A549 (cell line): ENCODE results near the gene TCF3. TPM values are rescaled to one million over a fixed set of nuclear protein-coding genes. Genes with fewer than 3 reads are reported as not detected.

Experiments used
- ATAC-seq, 2 experiments: fragments of 200-7000 bp in 1 of 2; fragments of >200 bp in 1 of 2; cut with Nextera tagmentation in 1 of 2; cut with Tn5 transposase in 1 of 2; 3 replicates each; pipeline versions ENCODE4 v1.8.0 to v1.9.1; 2018 to 2020; ENCODE audit warnings: mild to moderate bottlenecking in 1 of 2, moderate library complexity in 1 of 2
- CTCF ChIA-PET: fragments of 300-600 bp; sonication (Branson Sonifier 250); formaldehyde crosslinking; extraction: SDS; loops from one replicate; lab custom pipeline; 2021; ENCODE audit warnings: antibody characterized with exemption, inconsistent platforms; lab: Yijun Ruan, JAX
- POLR2A ChIA-PET: fragments of 350-600 bp; formaldehyde crosslinking; extraction: SDS; loops from one replicate; lab custom pipeline; 2021; ENCODE audit warnings: antibody characterized with exemption, inconsistent platforms; lab: Yijun Ruan, JAX
- DNase-seq, 2 experiments: peaks; one replicate each; pipeline versions ENCODE4 v3.0.0 to v3.0.0-alpha.2; 2011 to 2016; ENCODE audit warnings: low read depth in 1 of 2, low spot score in 1 of 2
- FAIRE-seq: peaks from 2 replicates; lab custom pipeline; 2011; peaks lifted over from hg19 to GRCh38; lab: Jason Lieb, UNC
- H3K27ac ChIP-seq, 2 experiments: fragments of >200 bp; sonication (Bioruptor Twin); formaldehyde crosslinking; 3 replicates each; pipeline ENCODE4 v1.5.1; 2016 to 2017
- H3K4me1 ChIP-seq: fragments of >200 bp; sonication (Bioruptor Twin); formaldehyde crosslinking; 3 replicates; pipeline ENCODE4 v1.6.1; 2016
- H3K4me2 ChIP-seq: fragments of >200 bp; sonication (Bioruptor Twin); formaldehyde crosslinking; 3 replicates; pipeline ENCODE4 v1.6.1; 2016
- H3K4me3 ChIP-seq: fragments of >200 bp; sonication (Bioruptor Twin); formaldehyde crosslinking; 3 replicates; pipeline ENCODE4 v1.5.1; 2016
- H3K9me3 ChIP-seq: fragments of >200 bp; sonication (Bioruptor Twin); formaldehyde crosslinking; 3 replicates; pipeline ENCODE4 v1.6.1; 2016
- ELK1 ChIP-seq: fragments of 150-350 bp; IDR thresholded peaks from 2 replicates; pipeline ENCODE4 v1.6.1; 2014; ENCODE audit warnings: low read depth, mild to moderate bottlenecking, low read length
- EP300 ChIP-seq, 2 experiments: fragments of >200 bp; sonication (Bioruptor Twin); formaldehyde crosslinking; IDR thresholded peaks; 2 replicates in 1 of 2; 3 replicates in 1 of 2; pipeline ENCODE4 v1.6.1; 2016 to 2017
- FOXS1 ChIP-seq: fragments of 250-450 bp; sonication (Bioruptor Pico); IDR thresholded peaks from 2 replicates; pipeline ENCODE4 v1.5.0; 2020; ENCODE audit warnings: mild to moderate bottlenecking, moderate library complexity
- NFE2L2 ChIP-seq: fragments of 150-350 bp; conservative IDR thresholded peaks from 2 replicates; pipeline ENCODE4 v1.6.1; 2014; ENCODE audit warnings: low read length
- NR3C1 ChIP-seq: fragments of >200 bp; sonication (Bioruptor Twin); formaldehyde crosslinking; IDR thresholded peaks from 3 replicates; pipeline ENCODE4 v1.6.1; 2017
- RCOR1 ChIP-seq: fragments of 150-350 bp; IDR thresholded peaks from 2 replicates; pipeline ENCODE4 v1.6.1; 2014; ENCODE audit warnings: antibody characterized with exemption, low read length, low read depth
- USF2 ChIP-seq: fragments of 450-650 bp; IDR thresholded peaks from 2 replicates; pipeline ENCODE4 v1.6.1; 2014; ENCODE audit warnings: antibody characterized with exemption
- ZSCAN20 ChIP-seq: fragments of 250-450 bp; sonication (Bioruptor Pico); IDR thresholded peaks from 2 replicates; pipeline ENCODE4 v1.8.0; 2022; ENCODE audit warnings: mild to moderate bottlenecking, moderate library complexity
- WGBS: methylation state at CpG from one replicate; pipeline ENCODE4 v1.1.6; 2017; ENCODE audit errors: missing lambda C conversion rate; 5-methylcytosine and 5-hydroxymethylcytosine counted together
- polyA plus RNA-seq, 4 experiments: library from polyadenylated mRNA; depleted of rRNA in 3 of 4; stranded (reverse); fragments of >200 nt; fragmentation: RNase III in 1 of 4; extraction: RNeasy Plus Mini Kit Qiagen cat#74134 plus additional on column Dnase treatment in 1 of 4; gene quantifications; 2 replicates in 3 of 4; 3 replicates in 1 of 4; pipeline ENCODE4 v1.2.3, GENCODE V29; 2011 to 2017
- small RNA-seq, 6 experiments: library from RNA; depleted of rRNA; stranded (forward); fragments of <200 nt; gene quantifications; one replicate each; pipeline ENCODE3, GENCODE V24; 2012
- TF ChIP-seq, protein P1 (sequence below): fragments of >200 bp; sonication (Bioruptor Twin); formaldehyde crosslinking; IDR thresholded peaks from 3 replicates; pipeline ENCODE4 v1.6.1; 2016

TCF3 gene
- polyA plus RNA-seq, 2 of the 4 experiments (the other 2 are of a cell fraction), result 25.6 to 52.6 TPM

GRCh38 chr19:1560286-1560882 lies 92.0 kb downstream of the TCF3 start:
- no peak overlapping the region for H3K27ac ChIP-seq
- WGBS, result 78% methylated on average over 20 of the region's 25 CpGs
- POLR2A ChIA-PET, result no interaction called here
- H3K9me3 ChIP-seq, result no peaks in the 10 kb centered on the region
- TF ChIP-seq FOXS1 (CRISPR knock-in tag) (no peak), NFE2L2 (no peak), ZSCAN20 (CRISPR knock-in tag) (no peak), RCOR1 (no peak), EP300 (IDR thresholded peaks at IDR 0.05) (no peak), USF2 (no peak), NR3C1 (no peak), ELK1 (no peak)
- TF ChIP-seq, protein P1, sequence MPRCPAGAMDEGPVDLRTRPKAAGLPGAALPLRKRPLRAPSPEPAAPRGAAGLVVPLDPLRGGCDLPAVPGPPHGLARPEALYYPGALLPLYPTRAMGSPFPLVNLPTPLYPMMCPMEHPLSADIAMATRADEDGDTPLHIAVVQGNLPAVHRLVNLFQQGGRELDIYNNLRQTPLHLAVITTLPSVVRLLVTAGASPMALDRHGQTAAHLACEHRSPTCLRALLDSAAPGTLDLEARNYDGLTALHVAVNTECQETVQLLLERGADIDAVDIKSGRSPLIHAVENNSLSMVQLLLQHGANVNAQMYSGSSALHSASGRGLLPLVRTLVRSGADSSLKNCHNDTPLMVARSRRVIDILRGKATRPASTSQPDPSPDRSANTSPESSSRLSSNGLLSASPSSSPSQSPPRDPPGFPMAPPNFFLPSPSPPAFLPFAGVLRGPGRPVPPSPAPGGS, result no peak
- ATAC-seq (no peak), DNase-seq (no peak), FAIRE-seq (no peak)
- H3K4me2 ChIP-seq, result no peak overlapping the region
- no peak overlapping the region for H3K4me3 ChIP-seq
- no peaks in the 10 kb centered on the region for H3K4me1 ChIP-seq
- CTCF ChIA-PET, result no interaction called here

Small RNA genes within 50 kb of the gene (small RNA-seq; reads per million reads assigned to genes)
- gene AC005943.2 (0 reads per million in 6 experiments), gene RN7SL477P (0 to 0.04 (median 0) reads per million in 6 experiments), gene RNU6-1223P (0 reads per million in 6 experiments)

Other genes starting within 250 kb of the TCF3 start
- gene DAZAP1, start 245.0 kb downstream of the TCF3 start, polyA plus RNA-seq (2011; rRNA removed), result 47.8 and 58.9 TPM in 2 replicates
- 86.3 to 87.7 TPM (median 86.5 TPM) in 3 replicates for gene DAZAP1, start 245.0 kb downstream of the TCF3 start, polyA plus RNA-seq (2017; fragmentation: RNase III; extraction: RNeasy Plus Mini Kit Qiagen cat#74134 plus additional on column Dnase treatment)
- gene RPS15, start 214.2 kb downstream of the TCF3 start, polyA plus RNA-seq (2011; rRNA removed), result 485 and 525 TPM in 2 replicates
- 1,370 to 1,458 TPM (median 1,378 TPM) in 3 replicates for gene RPS15, start 214.2 kb downstream of the TCF3 start, polyA plus RNA-seq (2017; fragmentation: RNase III; extraction: RNeasy Plus Mini Kit Qiagen cat#74134 plus additional on column Dnase treatment)
- 0.32 and 0.36 TPM in 2 replicates for gene APC2, start 202.5 kb downstream of the TCF3 start, polyA plus RNA-seq (2011; rRNA removed)
- 1.3 to 1.6 TPM (median 1.6 TPM) in 3 replicates for gene APC2, start 202.5 kb downstream of the TCF3 start, polyA plus RNA-seq (2017; fragmentation: RNase III; extraction: RNeasy Plus Mini Kit Qiagen cat#74134 plus additional on column Dnase treatment)
- gene C19orf25, start 173.4 kb downstream of the TCF3 start, polyA plus RNA-seq (2011; rRNA removed), result 6.5 and 8.2 TPM in 2 replicates
- 17.1 to 20.7 TPM (median 18.9 TPM) in 3 replicates for gene C19orf25, start 173.4 kb downstream of the TCF3 start, polyA plus RNA-seq (2017; fragmentation: RNase III; extraction: RNeasy Plus Mini Kit Qiagen cat#74134 plus additional on column Dnase treatment)
- gene PCSK4, start 162.3 kb downstream of the TCF3 start, polyA plus RNA-seq (2011; rRNA removed), result 0.76 and 1.0 TPM in 2 replicates
- gene PCSK4, start 162.3 kb downstream of the TCF3 start, polyA plus RNA-seq (2017; fragmentation: RNase III; extraction: RNeasy Plus Mini Kit Qiagen cat#74134 plus additional on column Dnase treatment), result 1.2 to 3.7 TPM (median 2.1 TPM) in 3 replicates
- gene REEP6, start 161.4 kb downstream of the TCF3 start, polyA plus RNA-seq (2011; rRNA removed), result 1.5 and 1.8 TPM in 2 replicates
- 3.6 to 4.8 TPM (median 4.3 TPM) in 3 replicates for gene REEP6, start 161.4 kb downstream of the TCF3 start, polyA plus RNA-seq (2017; fragmentation: RNase III; extraction: RNeasy Plus Mini Kit Qiagen cat#74134 plus additional on column Dnase treatment)
- 1.4 and 2.3 TPM in 2 replicates for gene ADAMTSL5, start 139.6 kb downstream of the TCF3 start, polyA plus RNA-seq (2011; rRNA removed)
- gene ADAMTSL5, start 139.6 kb downstream of the TCF3 start, polyA plus RNA-seq (2017; fragmentation: RNase III; extraction: RNeasy Plus Mini Kit Qiagen cat#74134 plus additional on column Dnase treatment), result 3.0 to 4.1 TPM (median 3.1 TPM) in 3 replicates
- gene PLK5, start 128.5 kb downstream of the TCF3 start, polyA plus RNA-seq (2011; rRNA removed), result not detected in 2 replicates
- not detected in 3 replicates for gene PLK5, start 128.5 kb downstream of the TCF3 start, polyA plus RNA-seq (2017; fragmentation: RNase III; extraction: RNeasy Plus Mini Kit Qiagen cat#74134 plus additional on column Dnase treatment)
- gene MEX3D, start 84.3 kb downstream of the TCF3 start, polyA plus RNA-seq (2011; rRNA removed), result 1.4 and 2.1 TPM in 2 replicates
- gene MEX3D, start 84.3 kb downstream of the TCF3 start, polyA plus RNA-seq (2017; fragmentation: RNase III; extraction: RNeasy Plus Mini Kit Qiagen cat#74134 plus additional on column Dnase treatment), result 6.6 to 7.5 TPM (median 7.1 TPM) in 3 replicates
- 22.7 and 23.3 TPM in 2 replicates for gene MBD3, start 59.8 kb downstream of the TCF3 start, polyA plus RNA-seq (2011; rRNA removed)
- 35.1 to 41.4 TPM (median 39.2 TPM) in 3 replicates for gene MBD3, start 59.8 kb downstream of the TCF3 start, polyA plus RNA-seq (2017; fragmentation: RNase III; extraction: RNeasy Plus Mini Kit Qiagen cat#74134 plus additional on column Dnase treatment)
- gene UQCR11, start 47.2 kb downstream of the TCF3 start, polyA plus RNA-seq (2011; rRNA removed), result 111 and 136 TPM in 2 replicates
- gene UQCR11, start 47.2 kb downstream of the TCF3 start, polyA plus RNA-seq (2017; fragmentation: RNase III; extraction: RNeasy Plus Mini Kit Qiagen cat#74134 plus additional on column Dnase treatment), result 152 to 167 TPM (median 159 TPM) in 3 replicates
- not detected in 2 replicates for gene ONECUT3, start 100.9 kb upstream of the TCF3 start, polyA plus RNA-seq (2011; rRNA removed)
- 0.01 TPM in 1 of 3 replicates, not detected in the others for gene ONECUT3, start 100.9 kb upstream of the TCF3 start, polyA plus RNA-seq (2017; fragmentation: RNase III; extraction: RNeasy Plus Mini Kit Qiagen cat#74134 plus additional on column Dnase treatment)
- gene ATP8B3, start 159.7 kb upstream of the TCF3 start, polyA plus RNA-seq (2011; rRNA removed), result 2.7 and 4.7 TPM in 2 replicates
- 3.2 to 4.2 TPM (median 3.9 TPM) in 3 replicates for gene ATP8B3, start 159.7 kb upstream of the TCF3 start, polyA plus RNA-seq (2017; fragmentation: RNase III; extraction: RNeasy Plus Mini Kit Qiagen cat#74134 plus additional on column Dnase treatment)
- 5.6 and 7.3 TPM in 2 replicates for gene REXO1, start 195.9 kb upstream of the TCF3 start, polyA plus RNA-seq (2011; rRNA removed)
- 13.8 to 15.6 TPM (median 14.5 TPM) in 3 replicates for gene REXO1, start 195.9 kb upstream of the TCF3 start, polyA plus RNA-seq (2017; fragmentation: RNase III; extraction: RNeasy Plus Mini Kit Qiagen cat#74134 plus additional on column Dnase treatment)
- 4.1 and 5.8 TPM in 2 replicates for gene KLF16, start 211.0 kb upstream of the TCF3 start, polyA plus RNA-seq (2011; rRNA removed)
- 23.9 to 28.0 TPM (median 25.7 TPM) in 3 replicates for gene KLF16, start 211.0 kb upstream of the TCF3 start, polyA plus RNA-seq (2017; fragmentation: RNase III; extraction: RNeasy Plus Mini Kit Qiagen cat#74134 plus additional on column Dnase treatment)
- 12.8 and 14.8 TPM in 2 replicates for gene ABHD17A, start 232.9 kb upstream of the TCF3 start, polyA plus RNA-seq (2011; rRNA removed)
- 20.9 to 23.1 TPM (median 21.7 TPM) in 3 replicates for gene ABHD17A, start 232.9 kb upstream of the TCF3 start, polyA plus RNA-seq (2017; fragmentation: RNase III; extraction: RNeasy Plus Mini Kit Qiagen cat#74134 plus additional on column Dnase treatment)